ENCODE results near the gene GAREM1.

DNA sequence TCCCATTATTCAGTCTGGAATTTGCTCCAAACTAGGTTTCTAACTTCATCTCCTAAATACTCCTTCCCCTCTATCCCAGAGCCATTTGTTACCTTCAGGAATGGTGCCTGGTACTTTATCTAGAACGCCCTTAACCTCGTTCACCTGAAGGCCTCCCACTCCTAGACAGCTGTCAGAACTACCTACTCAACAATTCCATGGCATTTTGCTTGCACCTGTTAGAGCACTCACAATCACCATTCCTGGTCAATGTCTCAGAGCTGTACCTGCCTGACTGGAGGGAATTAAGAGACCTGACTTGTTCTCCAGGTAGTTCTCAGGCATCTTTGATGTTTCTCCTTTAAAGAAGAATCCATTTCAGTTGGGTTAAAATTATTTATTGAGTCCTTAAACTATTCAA, 88.9 kb downstream of the GAREM1 start:
- TF ChIP-seq CTCF (IDR thresholded peaks at IDR 0.05; ENCODE audit: borderline replicate concordance, extremely low read depth, low read length, poor library complexity, severe bottlenecking) (no peak), EZH2 (IDR thresholded peaks at IDR 0.05; ENCODE audit: borderline replicate concordance, low read depth, low read length, severe bottlenecking) (no peak)

Data from DND-41 (cell line).